ENCODE results near the gene SCAPER. TPM values are rescaled to one million over a fixed set of nuclear protein-coding genes. Genes with fewer than 3 reads are reported as not detected.

Gene SCAPER
- total RNA-seq, 1 donor from 2014 or later: 45.9 TPM

DNA sequence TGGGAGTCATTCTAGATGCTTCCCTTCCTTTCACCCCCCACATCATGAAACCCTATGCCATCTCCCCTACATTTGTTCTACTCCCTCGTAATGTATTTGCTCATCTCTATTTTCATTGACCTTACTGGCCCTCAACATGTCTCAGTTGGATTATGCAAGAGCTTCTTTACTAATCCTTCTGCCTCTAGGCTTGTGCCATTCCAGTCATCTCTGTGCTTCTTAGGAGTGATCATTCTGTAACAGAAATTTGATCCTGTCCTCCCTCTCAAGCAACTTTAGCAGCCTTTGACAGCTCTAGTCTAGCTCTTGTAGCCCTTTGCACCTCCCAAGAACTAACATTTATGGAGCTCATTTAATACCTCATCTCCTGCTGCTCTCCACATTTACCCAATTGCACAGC is 503.9 kb downstream of the SCAPER start:
- no peak for DNase-seq (ENCODE audit: low spot score)

- no peak for DNase-seq (ENCODE audit: low spot score)
These were observed 506.6 kb downstream of the SCAPER start for GRCh38 chr15:76398317-76399104.

DNA sequence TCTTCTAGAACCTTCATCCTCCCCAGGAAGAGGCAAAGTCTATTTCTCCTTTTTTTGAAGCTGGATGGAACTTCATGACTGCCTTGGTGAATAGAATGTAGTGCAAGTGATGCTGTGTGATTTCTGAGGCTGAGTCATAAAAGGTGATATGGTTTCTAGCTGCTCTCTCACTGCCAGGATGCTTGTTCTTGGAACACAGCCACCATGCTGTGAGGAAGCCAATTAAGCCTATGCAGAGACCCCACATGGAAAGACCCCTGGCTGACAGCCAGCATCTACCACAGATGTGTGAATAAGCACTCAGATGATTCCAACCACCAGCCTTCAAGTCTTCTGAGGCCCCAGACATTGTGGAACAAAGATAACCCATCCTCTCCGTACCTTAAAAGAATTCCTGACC is 511.5 kb downstream of the SCAPER start:
- no peak for DNase-seq (ENCODE audit: low spot score)

GRCh38 chr15:76391847-76392246 is 513.3 kb downstream of the SCAPER start:
- DNase-seq (ENCODE audit: low spot score): no peak

DNA sequence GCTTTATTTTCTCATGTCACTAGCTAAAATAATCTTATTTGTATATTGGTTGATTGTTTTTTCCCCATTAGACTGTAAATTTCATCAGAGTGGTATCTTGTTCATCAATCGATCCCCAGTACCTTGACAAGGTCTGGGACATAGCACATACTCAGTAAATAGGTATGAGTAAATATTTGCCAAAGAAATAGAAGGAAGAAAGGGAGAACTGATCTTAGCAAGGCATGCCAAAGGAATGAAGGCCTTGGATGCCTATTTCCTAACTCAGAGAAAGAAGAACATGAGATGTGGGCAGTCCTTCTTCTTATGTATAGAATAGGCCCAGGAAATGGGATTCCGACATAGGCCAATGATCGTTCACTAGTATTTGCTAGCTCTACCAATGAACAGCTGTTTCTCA is 513.8 kb downstream of the SCAPER start:
- DNase-seq (ENCODE audit: low spot score): no peak

GRCh38 chr15:76390571-76390970 is 514.6 kb downstream of the SCAPER start:
- DNase-seq (ENCODE audit: low spot score): no peak

DNA sequence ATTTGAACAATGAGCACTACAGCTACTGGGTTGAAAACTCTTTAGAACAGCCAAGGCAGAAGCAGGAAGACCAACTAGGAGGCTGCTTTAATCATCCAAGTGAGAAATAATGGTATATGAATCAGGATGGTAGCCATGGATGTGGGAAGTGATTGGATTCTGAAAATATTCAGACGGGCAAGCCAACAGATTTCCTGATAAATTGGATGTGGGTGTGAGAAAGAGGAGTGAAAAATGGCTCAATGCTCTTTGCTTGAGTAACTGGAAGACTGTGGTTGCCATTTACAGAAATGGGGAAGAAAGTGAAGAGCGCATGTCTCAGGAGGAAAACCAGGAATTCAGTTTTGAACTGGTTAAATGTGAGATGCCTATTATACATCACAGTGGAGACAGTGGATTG is 518.2 kb downstream of the SCAPER start:
- no peak for DNase-seq (ENCODE audit: low spot score)

GRCh38 chr15:76386178-76386577 is 519.0 kb downstream of the SCAPER start:
- DNase-seq (ENCODE audit: low spot score): no peak

- DNase-seq (ENCODE audit: low spot score): no peak
These were observed 520.7 kb downstream of the SCAPER start for GRCh38 chr15:76384409-76384808.

GRCh38 chr15:76382987-76383728 is 522.0 kb downstream of the SCAPER start:
- no peak for DNase-seq (ENCODE audit: low spot score)

GRCh38 chr15:76381366-76381765 is 523.8 kb downstream of the SCAPER start:
- DNase-seq (ENCODE audit: low spot score): no peak

DNA sequence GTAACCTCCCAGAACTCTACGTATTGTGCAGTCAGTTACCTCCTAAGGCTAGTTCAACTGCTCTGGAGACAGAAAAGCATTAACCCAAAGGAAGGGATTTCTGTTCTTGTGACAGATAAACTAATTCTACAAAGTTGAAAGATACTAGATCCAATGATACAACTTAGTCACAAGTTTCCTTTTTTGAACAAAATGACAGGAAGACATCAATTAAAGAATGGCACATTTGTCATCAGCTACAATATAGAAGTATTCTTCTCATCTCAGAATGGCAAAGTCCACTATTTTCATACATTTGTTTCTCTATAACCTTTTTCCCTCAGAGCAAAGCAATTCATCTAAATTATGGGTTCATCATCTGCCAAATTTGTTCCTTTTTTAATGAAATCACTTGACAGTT is 524.9 kb downstream of the SCAPER start:
- no peak for DNase-seq (ENCODE audit: low spot score)

- DNase-seq (ENCODE audit: low spot score): no peak
These were observed 526.4 kb downstream of the SCAPER start for GRCh38 chr15:76378691-76379090.

- DNase-seq (ENCODE audit: low spot score): no peak
These were observed 527.4 kb downstream of the SCAPER start for GRCh38 chr15:76377751-76378150.

DNA sequence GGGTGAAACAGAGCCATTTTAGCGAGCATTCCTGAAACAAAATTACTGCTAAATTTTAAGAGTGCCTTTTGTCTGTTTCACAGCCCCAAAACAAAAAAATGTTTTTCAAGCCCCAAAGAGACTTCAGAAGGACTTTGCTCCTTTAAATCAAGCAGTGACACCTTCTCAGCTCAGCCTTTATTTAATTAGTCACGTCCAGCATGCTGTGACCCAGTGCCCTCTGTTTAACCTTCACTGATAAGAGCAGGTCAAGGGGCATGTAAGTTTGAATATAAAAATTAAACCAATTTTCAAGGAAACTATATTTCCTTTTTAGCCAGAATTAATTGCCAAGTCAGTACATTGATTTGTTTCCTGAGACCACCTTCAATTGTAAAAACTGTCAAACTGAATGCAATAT is 527.9 kb downstream of the SCAPER start:
- no peak for DNase-seq (ENCODE audit: low spot score)

- DNase-seq (ENCODE audit: low spot score): no peak
These were observed 528.3 kb downstream of the SCAPER start for GRCh38 chr15:76376816-76377215.

DNA sequence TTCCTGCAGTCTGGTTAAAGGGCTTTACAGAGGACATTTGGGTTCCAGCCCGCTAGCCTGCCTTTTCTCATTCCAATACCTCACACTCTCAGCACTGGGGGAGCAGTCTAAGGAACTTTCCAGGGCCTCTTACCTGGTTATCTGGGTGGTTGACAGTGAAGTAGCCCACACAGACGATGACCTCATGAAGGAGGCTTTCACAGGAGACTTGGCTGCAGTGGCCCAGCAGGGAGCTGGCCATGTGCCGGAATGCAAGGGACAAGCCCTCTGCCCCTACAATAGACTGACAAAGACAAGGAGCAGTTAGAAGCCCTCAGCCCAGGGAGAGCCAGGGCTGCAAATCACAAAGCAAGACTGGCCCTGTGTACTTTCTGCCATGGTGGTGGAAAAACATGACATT is 529.1 kb downstream of the SCAPER start:
- no peak for DNase-seq (ENCODE audit: low spot score)

GRCh38 chr15:76368122-76368621 is 537.0 kb downstream of the SCAPER start:
- no peak for DNase-seq (ENCODE audit: low spot score)

GRCh38 chr15:76366714-76367113 is 538.4 kb downstream of the SCAPER start:
- DNase-seq (ENCODE audit: low spot score): no peak

- DNase-seq (ENCODE audit: low spot score): no peak
These were observed 541.9 kb downstream of the SCAPER start for GRCh38 chr15:76363251-76363650.

DNA sequence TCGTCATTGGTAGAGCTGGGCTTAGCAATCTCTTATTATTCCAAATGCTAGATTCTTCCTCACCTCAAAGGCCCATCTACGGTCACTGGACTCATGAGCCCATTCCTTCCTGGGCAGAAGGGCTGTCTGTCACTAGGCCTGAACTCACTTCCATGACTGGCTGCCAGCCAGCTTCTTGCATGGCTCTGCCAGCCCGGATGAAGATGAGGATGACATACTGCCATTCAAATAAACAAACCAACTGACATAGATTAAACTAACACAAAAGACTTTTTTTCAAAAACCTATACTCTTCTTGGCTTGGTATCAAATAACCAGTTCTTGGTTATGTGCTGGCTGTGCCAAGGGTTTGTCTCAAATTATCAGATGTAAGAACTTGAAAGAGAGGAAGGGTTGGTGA is 544.7 kb downstream of the SCAPER start:
- no peak for DNase-seq (ENCODE audit: low spot score)

DNA sequence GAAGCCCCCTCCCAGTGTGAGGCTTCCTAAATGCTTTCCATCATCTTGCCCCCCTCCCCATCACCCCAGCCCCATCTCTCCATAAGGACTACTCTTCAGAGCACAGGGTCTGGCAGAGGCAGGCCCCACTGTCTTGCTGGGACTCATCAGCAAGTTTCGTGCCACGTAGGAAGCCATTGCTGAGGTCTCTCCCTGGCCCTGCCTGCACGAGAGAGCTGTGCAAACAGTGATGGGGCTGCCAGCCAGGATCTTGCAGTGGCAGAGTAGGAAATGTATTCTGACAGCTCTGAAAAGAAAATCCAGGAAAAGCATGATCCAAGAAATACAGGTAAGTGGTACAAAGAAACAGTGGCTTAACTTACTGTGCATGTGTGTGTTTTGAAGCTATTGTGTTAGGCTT is 546.0 kb downstream of the SCAPER start:
- no peak for DNase-seq (ENCODE audit: low spot score)

DNA sequence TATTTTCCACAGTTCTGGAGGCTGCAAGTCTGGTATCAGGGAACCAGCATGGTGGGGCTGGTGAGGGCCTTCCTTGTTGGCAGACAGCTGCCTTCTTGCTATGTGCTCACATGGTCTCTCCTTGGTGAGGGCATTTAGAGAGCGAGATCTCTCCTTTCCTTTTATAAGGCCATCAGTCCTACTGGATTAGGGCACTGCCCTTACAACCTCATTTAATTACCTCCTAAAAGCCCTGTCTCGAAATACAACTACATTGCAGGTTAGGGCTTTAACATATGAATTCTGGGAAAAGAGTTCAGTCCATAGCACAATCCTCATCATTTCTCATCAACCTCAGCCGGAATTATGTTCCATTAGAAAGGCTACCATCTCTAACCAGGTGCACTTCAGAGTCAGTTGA is 546.7 kb downstream of the SCAPER start:
- no peak for DNase-seq (ENCODE audit: low spot score)
